Fibroblast of skin of abdomen (primary cell): ENCODE measurements around the gene TBC1D5.
A peak's percentile ranks its signal among the peaks of the same experiment; 100 is the strongest.

Source experiments
- DNase-seq: peaks from one replicate; pipeline ENCODE4 v3.0.0-alpha.2; 2013

TBC1D5 gene

DNA sequence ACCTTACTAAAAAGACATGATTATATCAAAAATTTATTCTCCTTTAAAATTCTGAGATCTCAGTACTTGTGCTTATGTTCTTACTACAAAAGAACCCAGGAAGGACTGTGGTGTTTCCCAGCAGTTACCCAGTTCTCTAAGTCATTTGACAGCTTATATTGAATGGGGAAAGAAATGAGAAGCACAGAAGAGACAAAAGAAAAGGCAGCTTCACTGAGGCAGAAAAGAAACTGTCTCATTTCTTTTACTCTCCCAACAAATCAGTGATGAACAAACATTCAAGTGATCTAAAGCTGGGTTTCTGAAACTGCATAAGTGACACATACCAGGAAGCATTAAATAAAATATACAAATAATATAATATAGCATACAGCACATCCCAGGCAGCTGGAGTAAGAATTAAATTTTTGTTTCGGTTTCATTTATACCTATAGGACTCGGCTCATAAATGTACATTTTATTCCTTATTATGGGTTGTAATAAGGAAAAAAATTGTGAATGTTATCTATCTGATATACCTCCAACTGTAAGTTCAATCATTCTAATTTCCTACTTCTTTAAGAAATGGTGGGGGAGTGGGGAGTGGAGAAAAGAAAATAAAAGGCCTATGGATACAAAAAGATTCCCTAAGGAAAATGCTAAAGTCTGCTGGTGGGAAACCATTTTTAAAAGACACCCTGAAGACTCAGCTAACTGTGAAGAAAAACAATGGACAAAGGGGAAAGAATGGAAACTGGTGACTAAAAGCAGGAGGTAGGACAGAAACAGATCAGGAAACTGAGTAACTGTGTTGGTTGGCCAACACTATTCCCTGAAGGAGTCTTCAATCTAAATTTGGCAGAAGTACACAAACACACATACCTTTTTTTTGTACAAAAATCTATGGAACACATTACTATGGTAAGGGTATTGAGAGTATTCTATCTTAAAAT is 156.8 kb downstream of the TBC1D5 start:
- DNase-seq = no peak

DNA sequence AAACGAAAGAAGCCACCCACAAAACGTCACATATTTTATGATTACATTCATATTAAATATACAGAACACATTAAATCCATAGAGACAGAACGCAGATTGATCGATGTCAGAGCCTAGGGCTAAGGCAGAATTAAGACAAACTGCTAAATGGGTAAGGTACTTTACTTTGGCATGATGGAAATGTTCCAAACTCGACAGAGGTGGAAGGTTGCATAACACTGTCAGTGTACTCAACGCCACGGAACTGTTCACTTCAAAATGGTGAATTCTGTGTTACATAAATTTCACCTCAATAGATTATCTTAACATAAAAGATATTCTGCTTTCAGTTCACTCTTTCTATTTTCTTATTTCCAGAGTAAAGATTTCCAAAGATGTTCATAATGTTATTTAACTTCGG is 158.4 kb downstream of the TBC1D5 start:
- no peak for DNase-seq

DNA sequence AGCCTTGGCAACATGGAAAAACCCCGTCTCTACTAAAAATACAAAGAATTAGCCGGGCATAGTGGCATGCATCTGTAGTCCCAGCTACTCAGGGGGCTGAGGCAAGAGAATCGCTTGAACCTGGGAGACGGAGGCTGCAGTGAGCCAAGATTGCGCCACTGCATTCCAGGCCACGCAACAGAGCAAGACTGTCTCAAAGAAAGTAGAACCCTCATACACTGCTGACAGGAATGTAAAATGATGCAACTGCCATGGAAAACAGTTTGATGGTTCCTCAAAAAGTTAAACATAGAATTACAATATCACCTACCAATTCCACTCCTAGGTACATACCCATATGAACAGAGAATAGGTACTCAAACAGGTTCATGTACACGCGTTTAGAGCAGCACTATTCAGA is 158.9 kb downstream of the TBC1D5 start:
- DNase-seq = peak; percentile 14

DNA sequence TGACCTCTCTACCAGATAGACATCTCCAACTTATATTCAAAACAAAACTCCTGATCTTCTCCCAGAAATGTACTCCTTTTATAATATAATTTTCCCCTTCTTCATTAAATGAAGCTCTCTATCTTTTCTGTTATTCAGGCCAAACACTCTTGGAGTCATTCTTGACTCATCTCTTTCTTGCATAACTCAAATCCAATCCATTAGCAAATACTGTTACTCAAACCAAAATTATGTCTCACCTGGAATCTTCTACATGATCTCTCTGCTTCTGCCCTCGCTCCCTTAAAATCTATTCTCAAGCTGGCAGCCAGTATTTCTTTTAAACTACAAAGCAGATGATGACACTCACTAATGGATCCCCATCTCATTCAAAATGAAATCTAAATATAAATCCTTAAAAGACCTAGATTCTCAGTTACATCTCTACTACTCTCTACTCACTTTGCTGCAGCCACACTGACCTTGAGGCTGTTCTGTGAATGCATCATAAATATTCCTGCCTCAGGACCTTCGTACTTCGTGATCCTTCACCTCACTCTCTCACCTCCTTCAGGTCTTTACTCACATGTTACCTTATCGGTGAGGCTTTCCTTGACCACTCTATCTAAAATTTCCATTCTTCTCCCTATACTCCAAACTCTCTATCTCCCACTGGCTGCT is 160.9 kb downstream of the TBC1D5 start:
- DNase-seq = peak; percentile 15

DNA sequence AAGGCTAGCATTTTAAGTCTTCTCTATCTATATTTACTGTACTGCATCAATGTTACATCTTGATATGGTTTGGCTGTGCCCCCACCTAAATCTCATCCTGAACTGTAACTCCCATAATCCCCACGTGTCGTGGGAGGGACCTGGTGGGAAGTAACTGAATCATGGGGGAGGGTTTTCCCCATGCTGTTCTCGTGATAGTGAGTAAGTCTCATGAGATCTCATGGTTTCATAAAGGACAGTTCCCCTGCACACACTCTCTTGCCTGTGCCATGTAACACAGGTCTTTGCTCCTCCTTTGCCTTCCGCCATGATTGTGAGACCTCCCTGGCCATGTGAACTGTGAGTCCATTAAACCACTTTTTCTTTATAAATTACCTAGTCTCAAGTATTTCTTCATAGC is 161.5 kb downstream of the TBC1D5 start:
- no peak for DNase-seq

DNA sequence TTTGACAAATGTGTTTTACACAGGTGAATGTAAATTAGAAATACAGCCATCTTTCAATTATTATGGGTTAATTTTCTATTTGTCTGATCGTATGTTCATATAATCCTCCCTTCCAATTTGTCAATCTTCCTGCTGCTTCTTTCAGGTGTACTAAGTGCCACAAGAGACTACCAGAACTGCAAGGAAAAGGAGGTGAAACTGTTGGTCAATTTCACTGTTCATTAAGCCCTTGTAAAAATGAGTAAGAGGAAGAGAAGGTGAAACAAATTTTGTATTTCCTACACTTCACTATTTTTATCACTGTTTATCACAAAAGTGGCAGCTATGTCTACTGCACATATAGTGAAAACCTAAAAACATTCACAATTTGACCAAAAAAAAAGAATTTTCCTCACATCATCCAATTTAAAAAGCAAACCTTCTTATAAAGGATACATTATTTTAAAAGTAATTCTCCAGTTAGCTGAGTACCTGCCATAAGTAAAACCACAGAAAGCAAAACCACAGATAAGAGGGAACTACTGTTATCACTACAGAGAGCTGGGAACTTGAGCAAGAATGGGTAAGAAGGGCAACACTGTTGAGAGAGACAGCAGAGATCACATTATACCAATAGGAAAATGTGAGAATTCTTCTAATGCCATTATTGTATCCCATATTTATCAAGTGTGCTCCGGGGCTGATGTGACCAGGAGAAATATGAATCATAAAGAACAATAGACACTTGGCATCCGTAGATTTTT is 163.0 kb downstream of the TBC1D5 start:
- no peak for DNase-seq

DNA sequence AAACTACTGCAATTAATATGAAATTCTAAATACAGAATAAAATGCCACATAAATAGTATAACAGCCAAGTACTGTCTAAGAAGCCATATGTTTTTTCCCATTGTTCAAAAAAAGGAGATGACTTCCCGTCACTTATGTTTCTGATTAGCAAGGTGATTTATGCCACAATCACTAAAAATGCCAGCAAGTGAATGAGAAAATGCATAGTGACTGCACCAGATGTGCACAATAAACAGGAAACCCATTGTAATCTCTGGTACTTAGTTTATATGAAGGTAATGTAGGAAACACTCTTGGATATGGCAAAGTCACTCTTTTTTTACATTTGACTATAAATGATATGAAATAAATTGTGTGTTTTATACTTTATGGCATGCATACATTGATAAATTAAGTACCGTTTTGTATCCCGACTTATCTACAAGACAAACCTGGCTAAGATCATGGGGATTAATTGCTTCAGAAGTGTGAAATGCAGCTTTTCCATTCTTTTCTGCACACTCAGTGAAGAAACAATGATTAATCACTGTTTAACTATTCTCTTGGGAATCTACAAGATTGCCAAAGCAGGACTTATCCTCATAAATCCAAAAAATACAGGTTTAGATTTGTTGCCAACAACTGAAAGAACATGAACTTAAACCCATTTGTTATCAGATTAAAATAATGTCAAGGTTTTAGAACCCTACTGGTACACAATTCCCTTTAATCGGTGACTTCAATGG is 164.5 kb downstream of the TBC1D5 start:
- peak; percentile 80 for DNase-seq

DNA sequence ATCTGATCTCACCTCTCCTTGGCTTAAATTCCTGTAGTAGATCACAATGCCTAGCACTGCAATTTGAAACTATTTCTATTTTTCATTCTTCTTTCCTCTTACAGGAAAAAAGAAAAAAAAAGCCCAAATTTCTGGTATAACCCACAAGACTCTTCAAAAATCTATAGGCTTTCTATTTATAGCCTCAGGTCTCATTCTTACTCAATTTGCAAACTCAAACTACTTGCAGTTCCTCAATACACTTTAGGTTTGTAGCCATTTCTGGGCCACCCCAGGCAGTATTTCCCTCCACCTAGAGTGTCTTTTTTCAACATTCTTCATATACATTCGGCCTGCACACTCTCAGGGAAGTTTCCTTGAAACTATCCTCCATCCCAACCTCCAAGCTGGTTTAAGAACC is 169.0 kb downstream of the TBC1D5 start:
- DNase-seq = no peak

DNA sequence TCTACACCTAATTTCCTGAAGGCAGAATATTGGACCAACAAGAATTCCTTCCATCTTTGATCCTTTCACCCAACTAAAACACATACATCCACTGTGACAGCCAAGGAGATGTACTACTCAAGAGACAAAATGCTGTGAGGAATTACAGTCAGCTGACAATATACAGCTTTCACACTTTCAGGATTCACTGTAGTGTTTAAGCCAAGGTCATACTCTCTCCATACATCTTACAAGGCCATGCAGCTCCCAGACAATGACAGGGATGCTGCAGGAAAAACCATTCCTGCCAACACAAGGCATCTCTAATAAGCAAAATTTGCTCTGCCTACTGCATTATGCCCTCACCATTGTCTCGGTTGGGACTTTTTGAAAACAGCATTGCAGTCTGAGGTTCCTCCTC is 170.7 kb downstream of the TBC1D5 start:
- DNase-seq = no peak

DNA sequence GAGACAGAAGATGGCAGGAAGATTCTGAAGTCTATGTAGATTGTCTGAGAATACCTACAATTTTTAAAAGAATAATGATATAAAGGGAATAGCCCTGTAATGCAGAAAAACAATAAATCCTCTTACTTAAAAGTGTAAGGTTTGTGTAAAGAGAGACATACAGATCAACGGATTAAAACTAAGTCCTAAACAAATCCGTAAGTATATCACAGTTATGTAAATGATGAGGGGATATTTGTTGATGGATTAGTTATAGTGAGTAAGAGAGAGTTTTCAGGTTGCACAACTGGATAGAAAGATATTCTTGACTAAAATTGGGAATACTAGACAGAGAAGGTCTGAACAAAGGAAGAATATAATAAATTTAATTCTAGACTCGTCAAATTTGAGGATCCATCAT is 179.6 kb downstream of the TBC1D5 start:
- no peak for DNase-seq

DNA sequence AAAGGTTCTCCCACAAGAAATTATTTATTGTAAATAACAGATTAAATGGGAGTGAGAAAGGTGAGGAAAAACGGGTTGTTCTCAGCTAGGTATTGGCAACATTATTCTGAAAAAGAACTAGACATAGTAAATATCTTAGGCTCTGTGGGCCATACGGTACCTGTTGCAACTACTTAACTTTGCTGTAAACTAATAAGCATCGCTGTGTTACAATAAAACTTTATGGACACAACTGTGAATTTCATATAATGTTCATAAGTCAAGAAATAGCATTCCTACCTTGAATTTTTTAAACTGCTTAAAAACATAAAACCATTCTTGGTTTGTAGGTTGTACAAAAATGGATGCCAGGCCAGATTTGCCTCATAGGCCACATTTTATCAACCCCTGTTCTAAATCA is 183.9 kb downstream of the TBC1D5 start:
- DNase-seq = no peak

DNA sequence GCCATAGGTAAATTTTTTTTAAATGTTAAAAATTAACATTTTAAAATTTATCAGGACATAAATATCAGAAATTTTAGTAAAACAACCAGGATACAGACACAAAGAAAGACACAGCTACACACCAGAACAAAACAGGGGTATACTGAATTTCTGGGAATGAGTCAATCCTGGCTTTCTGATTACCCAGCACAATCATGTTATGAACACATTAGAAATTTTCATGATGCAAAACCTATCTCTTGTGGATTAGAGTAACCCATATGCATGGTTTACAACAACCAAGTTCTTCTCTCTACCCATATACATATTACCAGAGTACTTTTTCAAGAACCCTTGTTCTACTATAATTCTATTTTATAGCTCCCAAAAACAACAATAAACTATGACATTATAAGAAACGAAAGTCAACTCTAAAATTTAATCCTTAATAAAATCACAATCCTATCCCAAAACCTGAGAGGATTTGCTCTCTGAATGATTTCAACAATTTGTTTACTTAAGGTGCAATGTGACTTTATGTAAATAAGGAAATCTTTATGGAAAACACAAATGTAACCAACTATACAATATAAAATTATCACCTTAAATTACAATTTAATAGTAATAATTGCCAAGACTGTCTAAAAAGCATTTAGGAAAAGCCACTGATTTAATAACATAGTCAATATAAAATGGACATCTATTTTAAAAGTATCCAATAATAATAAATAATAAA is 184.5 kb downstream of the TBC1D5 start:
- DNase-seq = no peak

DNA sequence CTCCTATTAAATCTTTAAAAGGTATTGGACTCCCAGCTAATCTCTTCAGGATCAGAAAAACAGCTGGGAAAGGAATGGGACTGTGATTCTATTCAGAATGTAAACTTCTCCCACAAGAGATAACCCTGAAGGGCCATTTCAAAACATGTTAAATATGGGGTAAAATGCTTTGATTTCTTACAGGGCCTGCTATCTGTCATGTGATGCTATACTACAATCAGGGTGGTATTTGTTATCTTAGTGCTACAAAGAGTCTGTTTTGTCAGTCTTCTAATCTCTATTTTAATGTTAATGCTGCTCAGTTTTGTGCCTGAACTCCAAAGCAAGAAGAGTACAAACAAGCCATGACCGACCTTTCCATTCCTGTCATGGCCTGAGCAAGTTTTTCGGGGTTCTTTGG is 186.9 kb downstream of the TBC1D5 start:
- no peak for DNase-seq

DNA sequence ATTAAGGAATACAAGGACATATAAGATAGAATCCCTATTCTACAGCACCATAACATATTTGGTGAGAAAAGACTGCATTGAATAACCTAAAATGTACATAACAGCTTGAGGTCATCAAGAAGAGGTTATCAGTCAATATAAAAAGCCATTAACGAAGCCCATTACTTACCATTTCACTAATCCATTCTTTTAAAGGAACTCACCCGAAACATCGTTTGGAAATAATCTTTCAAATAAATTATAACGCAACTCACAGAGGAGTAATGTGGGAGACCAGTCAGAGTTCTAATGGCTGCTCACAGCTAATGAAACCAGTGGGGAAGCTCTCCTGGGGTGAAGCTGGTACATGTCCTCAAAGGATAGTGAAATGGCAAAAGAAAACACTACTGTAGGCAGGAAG is 188.4 kb downstream of the TBC1D5 start:
- no peak for DNase-seq

DNA sequence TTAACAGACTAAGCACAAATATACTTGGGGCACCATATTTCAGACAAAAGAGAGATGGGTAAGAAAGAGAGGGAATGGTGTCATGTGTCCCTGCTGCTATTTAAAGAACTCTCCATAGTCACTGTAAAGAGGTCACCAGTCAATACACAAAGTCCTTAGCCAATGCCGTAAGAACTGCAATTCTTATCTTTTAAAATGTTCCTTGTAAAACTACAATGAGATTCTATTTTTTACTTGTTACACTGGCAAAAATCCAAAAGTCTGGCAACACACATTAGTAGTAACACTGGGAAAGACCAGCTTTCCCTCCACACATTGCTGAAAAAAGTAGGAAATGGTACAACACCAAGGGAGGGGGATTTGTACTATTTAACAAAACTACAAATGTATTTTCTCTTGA is 189.4 kb downstream of the TBC1D5 start:
- DNase-seq = no peak

DNA sequence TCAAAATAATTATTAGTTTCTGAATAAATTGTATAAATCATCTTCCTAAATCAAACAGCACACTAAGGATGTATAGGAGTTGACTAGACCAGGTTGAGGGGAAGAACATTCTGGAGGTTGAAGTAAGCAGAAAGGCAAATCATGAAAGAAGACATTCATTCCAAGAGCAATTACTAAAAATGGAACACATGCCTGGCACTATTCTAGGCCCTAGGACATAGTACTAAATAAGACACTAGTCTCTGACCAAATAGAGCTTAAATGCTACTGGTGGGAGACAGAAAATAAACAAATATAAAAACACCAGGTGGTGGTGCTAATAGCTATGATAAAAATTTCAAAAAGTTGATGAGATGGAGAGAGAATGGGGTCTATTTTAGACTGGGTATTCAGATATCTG is 190.1 kb downstream of the TBC1D5 start:
- no peak for DNase-seq

DNA sequence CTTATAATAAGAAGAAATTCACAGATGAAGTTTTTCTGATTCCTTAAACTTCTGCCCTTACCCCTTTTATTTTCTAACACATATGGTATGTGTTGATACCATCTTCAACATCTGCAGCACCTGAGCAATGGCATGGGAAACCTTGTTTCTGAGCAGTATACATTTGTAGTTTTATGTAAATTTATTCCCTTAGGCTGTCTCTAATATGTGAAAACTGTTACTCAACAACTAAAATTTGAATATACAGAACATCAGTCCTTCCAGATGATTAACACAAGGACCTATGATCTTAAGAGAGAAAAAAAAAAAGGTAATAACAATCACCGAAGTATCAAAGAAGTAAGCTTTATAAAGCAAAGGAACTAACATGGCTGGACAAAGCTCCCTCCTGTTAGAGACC is 190.5 kb downstream of the TBC1D5 start:
- DNase-seq = no peak

DNA sequence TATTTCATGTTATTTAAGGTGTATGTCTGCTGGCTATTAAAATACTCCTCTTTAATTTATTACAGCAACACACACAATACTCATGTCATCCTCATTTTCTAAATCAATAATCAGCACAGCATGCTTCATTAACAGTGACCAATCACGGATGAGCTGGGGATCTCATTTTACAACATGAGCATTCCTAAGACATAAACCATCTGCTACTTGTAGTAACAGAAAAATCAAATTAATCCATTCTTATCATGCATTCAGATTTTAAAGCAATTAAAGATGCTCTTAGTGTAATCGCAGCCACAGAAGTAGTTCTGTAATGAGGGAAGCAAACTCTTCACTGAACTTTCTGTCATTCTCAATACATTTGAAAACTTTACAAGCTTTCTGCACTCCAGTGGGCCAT is 191.1 kb downstream of the TBC1D5 start:
- DNase-seq = peak; percentile 6

DNA sequence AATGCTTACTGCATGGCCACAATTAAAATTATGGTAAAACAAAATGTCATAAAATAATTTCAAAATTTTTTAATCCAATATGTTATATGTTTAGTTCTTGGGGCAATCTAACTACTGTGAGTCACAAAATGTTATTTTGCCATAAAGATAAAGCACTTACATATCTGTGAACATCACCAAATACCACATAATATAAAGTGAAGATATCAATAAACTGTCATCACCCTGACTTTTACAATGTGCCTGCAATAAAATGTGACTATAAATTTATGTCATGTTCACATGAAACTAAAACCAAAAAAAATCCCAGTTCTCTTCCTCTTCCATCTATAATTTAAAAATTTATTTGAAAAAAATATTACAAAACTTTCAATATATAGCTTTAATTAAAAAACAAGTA is 191.8 kb downstream of the TBC1D5 start:
- DNase-seq = no peak

DNA sequence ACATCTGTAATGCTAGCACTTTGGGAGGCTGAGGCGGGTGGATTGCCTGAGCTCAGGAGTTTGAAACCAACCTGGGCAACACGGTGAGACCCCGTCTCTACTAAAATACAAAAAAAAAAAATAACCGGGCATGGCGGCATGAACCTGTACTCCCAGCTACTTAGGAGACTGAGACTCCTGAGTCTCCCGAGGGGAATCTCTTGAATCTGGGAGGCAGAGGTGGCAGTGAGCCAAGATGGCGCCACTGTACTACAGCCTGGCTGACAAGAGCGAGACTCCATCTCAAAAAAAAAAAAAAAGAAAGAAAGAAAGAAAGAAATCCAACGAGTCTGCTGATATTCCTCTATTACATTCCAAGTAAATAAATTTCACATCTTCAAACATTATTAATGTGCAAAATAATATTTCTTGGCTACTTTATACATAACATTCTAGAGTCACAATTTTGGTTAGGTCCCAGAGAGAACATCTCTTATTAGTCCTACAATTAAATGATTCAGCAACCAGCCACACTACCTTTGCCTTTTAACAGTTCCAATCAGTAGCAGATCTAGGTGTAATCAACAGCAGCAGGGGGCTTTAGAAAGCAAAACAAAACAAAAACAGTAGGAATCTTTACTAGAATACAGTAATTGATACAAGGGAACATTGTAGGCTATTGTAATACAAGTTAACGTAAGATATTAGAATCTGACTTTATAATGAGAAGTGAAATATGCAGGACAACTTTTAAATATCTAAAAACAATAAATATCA is 195.8 kb downstream of the TBC1D5 start:
- no peak for DNase-seq

DNA sequence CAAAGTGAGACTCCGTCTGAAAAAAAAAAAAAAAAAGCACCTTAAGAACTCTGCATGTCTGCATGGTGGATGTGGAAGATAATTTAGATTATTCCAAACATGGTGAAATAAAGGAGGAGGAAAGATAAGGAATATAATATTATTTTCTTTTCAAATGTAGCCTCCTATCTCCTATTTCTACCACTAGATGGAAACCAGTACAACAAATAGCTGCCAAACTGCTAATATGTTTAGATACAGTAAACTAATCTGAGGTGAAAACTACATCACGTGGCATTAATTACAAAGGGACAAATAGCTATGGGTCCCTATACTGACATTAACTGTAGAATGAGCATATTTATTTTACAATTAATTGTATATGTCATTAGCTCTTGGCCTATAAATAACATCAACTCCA is 197.8 kb downstream of the TBC1D5 start:
- no peak for DNase-seq
